ENCODE data around the gene RYR1.
"Not testable (repeated sequence)": the region's sequence is repeated elsewhere in the genome, so short reads cannot be mapped to it uniquely, and the experiment has no call there.

Gene RYR1

DNA sequence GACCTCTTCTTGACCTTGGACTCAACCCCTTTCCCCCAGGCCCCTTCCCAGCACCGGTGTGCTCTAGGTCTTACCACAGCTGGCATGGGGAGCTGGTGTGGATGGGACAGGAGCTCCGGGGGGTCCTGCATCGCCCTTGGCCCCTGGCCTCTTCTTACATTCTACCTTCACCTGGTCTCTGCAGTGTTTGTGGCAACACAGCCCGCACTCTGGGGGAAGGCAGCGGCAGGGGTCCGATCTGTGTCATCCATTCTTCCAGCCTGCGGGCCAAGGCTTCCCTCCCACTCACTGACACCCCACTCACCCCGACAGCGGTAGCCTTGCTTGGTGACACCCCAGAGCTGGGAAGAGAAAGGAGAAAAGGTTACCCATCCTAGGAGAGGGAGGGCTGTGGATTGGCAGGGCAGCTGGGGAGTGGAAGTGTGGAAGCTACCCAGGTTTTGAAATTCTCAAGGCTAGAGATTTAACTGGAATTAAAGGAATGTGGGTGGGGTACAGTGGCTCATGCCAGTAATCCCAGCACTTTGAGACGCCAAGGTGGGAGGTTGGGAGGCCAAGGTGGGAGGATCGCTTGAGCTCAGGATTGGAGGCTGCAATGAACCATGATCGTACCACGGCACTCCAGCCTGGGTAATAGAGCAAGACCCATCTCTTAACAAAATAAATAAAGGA is 22.3 kb upstream of the RYR1 start:
- H3K9me3 ChIP-seq (ENCODE audit: insufficient read depth, low read length), result no peaks in the 10 kb centered on the region
- TF ChIP-seq, protein P1, sequence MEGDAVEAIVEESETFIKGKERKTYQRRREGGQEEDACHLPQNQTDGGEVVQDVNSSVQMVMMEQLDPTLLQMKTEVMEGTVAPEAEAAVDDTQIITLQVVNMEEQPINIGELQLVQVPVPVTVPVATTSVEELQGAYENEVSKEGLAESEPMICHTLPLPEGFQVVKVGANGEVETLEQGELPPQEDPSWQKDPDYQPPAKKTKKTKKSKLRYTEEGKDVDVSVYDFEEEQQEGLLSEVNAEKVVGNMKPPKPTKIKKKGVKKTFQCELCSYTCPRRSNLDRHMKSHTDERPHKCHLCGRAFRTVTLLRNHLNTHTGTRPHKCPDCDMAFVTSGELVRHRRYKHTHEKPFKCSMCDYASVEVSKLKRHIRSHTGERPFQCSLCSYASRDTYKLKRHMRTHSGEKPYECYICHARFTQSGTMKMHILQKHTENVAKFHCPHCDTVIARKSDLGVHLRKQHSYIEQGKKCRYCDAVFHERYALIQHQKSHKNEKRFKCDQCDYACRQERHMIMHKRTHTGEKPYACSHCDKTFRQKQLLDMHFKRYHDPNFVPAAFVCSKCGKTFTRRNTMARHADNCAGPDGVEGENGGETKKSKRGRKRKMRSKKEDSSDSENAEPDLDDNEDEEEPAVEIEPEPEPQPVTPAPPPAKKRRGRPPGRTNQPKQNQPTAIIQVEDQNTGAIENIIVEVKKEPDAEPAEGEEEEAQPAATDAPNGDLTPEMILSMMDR (IDR thresholded peaks at IDR 0.05; ENCODE audit: insufficient read depth, low read length, poor library complexity, severe bottlenecking), result no peak
- H3K27me3 ChIP-seq (ENCODE audit: low read length), result no peaks in the 10 kb centered on the region
- no peaks in the 10 kb centered on the region for H4K20me1 ChIP-seq (ENCODE audit: low read depth, low read length)
- H3K79me2 ChIP-seq (ENCODE audit: insufficient read depth, low read length), result no peaks in the 10 kb centered on the region
- H3K9ac ChIP-seq (ENCODE audit: low read length), result no peak overlapping the region
- H3K27ac ChIP-seq (ENCODE audit: low read depth, low read length), result no peak overlapping the region
- no peaks in the 10 kb centered on the region for H3K9me2 ChIP-seq (replicated peaks; ENCODE audit: insufficient read depth, low read length)
- no peak overlapping the region for H2AFZ ChIP-seq (ENCODE audit: low read depth, low read length, severe bottlenecking)
- H3K4me3 ChIP-seq (ENCODE audit: insufficient read depth, low read length, poor library complexity, severe bottlenecking), result no peak overlapping the region
- H3K4me2 ChIP-seq (ENCODE audit: low read depth, low read length, poor library complexity, severe bottlenecking), result no peak overlapping the region
- no peaks in the 10 kb centered on the region for H3K36me3 ChIP-seq (ENCODE audit: low read length)
- no peaks in the 10 kb centered on the region for H3F3A ChIP-seq (ENCODE audit: insufficient read depth)

DNA sequence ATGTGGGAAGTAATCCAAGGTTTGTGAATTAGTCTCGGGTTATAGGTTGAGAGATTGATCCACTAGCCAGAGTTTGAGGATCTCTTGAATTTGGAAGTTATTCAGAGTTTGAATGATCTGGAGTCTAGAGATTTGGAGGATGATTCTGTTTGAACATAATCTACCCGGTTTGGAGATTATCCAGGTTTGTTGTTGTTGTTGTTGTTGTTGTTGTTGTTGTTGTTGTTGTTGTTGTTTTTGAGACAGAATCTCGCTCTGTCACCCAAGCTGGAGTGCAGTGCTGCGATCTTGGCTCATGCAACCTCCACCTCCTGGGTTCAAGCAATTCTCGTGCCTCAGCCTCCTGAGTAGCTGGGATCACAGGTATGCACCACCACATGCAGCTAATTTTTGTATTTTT is 21.6 kb upstream of the RYR1 start:
- not testable (repeated sequence) for H4K20me1 ChIP-seq (ENCODE audit: low read depth, low read length); H3K9me2 ChIP-seq (replicated peaks; ENCODE audit: insufficient read depth, low read length); H3K79me2 ChIP-seq (ENCODE audit: insufficient read depth, low read length); H3K27ac ChIP-seq (ENCODE audit: low read depth, low read length); H2AFZ ChIP-seq (ENCODE audit: low read depth, low read length, severe bottlenecking); H3K9me3 ChIP-seq (ENCODE audit: insufficient read depth, low read length); H3K36me3 ChIP-seq (ENCODE audit: low read length); H3F3A ChIP-seq (ENCODE audit: insufficient read depth); H3K4me2 ChIP-seq (ENCODE audit: low read depth, low read length, poor library complexity, severe bottlenecking); H3K9ac ChIP-seq (ENCODE audit: low read length); H3K27me3 ChIP-seq (ENCODE audit: low read length); H3K4me3 ChIP-seq (ENCODE audit: insufficient read depth, low read length, poor library complexity, severe bottlenecking)

DNA sequence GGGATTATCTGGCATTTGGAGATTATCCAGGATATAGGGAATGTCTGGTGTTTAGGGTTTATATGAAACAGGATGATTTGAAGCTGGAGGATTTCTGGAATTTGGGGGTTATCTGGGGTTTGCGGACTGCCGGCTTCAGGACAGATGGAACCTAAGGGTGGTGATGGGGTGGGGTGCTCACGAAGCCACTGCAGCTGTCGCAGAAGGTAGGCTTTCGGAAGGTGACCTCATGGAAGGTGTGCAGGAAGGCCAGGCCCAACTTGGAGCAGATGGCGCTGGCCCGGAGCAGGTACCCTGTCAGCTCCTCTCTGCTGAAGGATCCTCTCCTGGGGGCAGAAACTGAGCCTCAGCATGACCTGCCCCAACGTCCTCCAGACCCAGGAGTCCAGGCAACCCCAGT is 21.0 kb upstream of the RYR1 start:
- no peak overlapping the region for H2AFZ ChIP-seq (ENCODE audit: low read depth, low read length, severe bottlenecking)
- H3K9ac ChIP-seq (ENCODE audit: low read length), result no peak overlapping the region
- no peaks in the 10 kb centered on the region for H3K79me2 ChIP-seq (ENCODE audit: insufficient read depth, low read length)
- H3K9me3 ChIP-seq (ENCODE audit: insufficient read depth, low read length), result no peaks in the 10 kb centered on the region
- H3K9me2 ChIP-seq (replicated peaks; ENCODE audit: insufficient read depth, low read length), result no peaks in the 10 kb centered on the region
- H3K27ac ChIP-seq (ENCODE audit: low read depth, low read length), result no peak overlapping the region
- no peaks in the 10 kb centered on the region for H3F3A ChIP-seq (ENCODE audit: insufficient read depth)
- no peaks in the 10 kb centered on the region for H3K36me3 ChIP-seq (ENCODE audit: low read length)
- H3K4me2 ChIP-seq (ENCODE audit: low read depth, low read length, poor library complexity, severe bottlenecking), result no peak overlapping the region
- no peaks in the 10 kb centered on the region for H3K27me3 ChIP-seq (ENCODE audit: low read length)
- no peak overlapping the region for H3K4me3 ChIP-seq (ENCODE audit: insufficient read depth, low read length, poor library complexity, severe bottlenecking)
- no peaks in the 10 kb centered on the region for H4K20me1 ChIP-seq (ENCODE audit: low read depth, low read length)
- no peak for TF ChIP-seq EZH2phosphoT487 (conservative IDR thresholded peaks at IDR 0.05; ENCODE audit: low read length)
- TF ChIP-seq, protein P1 (IDR thresholded peaks at IDR 0.05; ENCODE audit: insufficient read depth, low read length, poor library complexity, severe bottlenecking), result no peak

DNA sequence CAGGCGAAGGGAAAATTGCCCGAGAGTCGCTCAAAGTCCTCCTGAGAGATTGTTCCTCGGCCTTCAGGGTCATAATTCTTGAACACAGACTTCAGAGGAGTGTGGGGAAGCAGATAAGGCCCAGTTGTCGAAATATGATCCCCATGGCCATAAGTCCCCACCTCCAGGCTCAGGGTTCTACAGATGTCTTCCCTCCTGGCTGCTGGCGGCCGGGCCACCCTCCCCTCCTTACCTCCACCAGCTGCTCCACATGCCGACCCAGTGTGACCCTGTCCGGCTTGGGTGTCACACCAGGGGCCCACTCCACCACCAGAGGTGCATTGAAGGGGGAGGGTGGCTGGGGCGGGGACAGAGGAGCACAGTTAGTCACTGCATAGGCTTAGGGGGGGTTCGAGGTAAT is 20.5 kb upstream of the RYR1 start:
- no peaks in the 10 kb centered on the region for H4K20me1 ChIP-seq (ENCODE audit: low read depth, low read length)
- no peak overlapping the region for H3K9ac ChIP-seq (ENCODE audit: low read length)
- no peak overlapping the region for H2AFZ ChIP-seq (ENCODE audit: low read depth, low read length, severe bottlenecking)
- no peaks in the 10 kb centered on the region for H3K79me2 ChIP-seq (ENCODE audit: insufficient read depth, low read length)
- H3K4me3 ChIP-seq (ENCODE audit: insufficient read depth, low read length, poor library complexity, severe bottlenecking), result no peak overlapping the region
- H3K9me2 ChIP-seq (replicated peaks; ENCODE audit: insufficient read depth, low read length), result no peaks in the 10 kb centered on the region
- no peaks in the 10 kb centered on the region for H3F3A ChIP-seq (ENCODE audit: insufficient read depth)
- no peak overlapping the region for H3K4me2 ChIP-seq (ENCODE audit: low read depth, low read length, poor library complexity, severe bottlenecking)
- H3K27ac ChIP-seq (ENCODE audit: low read depth, low read length), result no peak overlapping the region
- no peaks in the 10 kb centered on the region for H3K36me3 ChIP-seq (ENCODE audit: low read length)
- TF ChIP-seq, protein P1 (IDR thresholded peaks at IDR 0.05; ENCODE audit: insufficient read depth, low read length, poor library complexity, severe bottlenecking), result no peak
- TF ChIP-seq EZH2phosphoT487 (conservative IDR thresholded peaks at IDR 0.05; ENCODE audit: low read length), result no peak
- H3K27me3 ChIP-seq (ENCODE audit: low read length), result no peaks in the 10 kb centered on the region
- no peaks in the 10 kb centered on the region for H3K9me3 ChIP-seq (ENCODE audit: insufficient read depth, low read length)

Measured in SU-DHL-6 (cell line).